ENCODE results near the gene SLC39A9. TPM values are rescaled to one million over a fixed set of nuclear protein-coding genes. Genes with fewer than 3 reads are reported as not detected.

The SLC39A9 gene
- total RNA-seq, 1 experiment from 2014 or later, result 80.2 TPM

GRCh38 chr14:69351385-69351784 lies 47.1 kb upstream of the SLC39A9 start:
- POLR2A ChIA-PET, result no interaction called here
- Histone ChIP-seq H3K27me3 (ENCODE audit: insufficient read depth, low read length) (no peaks in the 10 kb centered on the region), H2AFZ (ENCODE audit: low read depth, low read length, poor library complexity, severe bottlenecking) (no peak overlapping the region), H3K4me2 (ENCODE audit: low read length) (no peak overlapping the region), H3K79me2 (ENCODE audit: insufficient read depth, low read length) (no peaks in the 10 kb centered on the region), H4K20me1 (ENCODE audit: insufficient read depth) (no peaks in the 10 kb centered on the region), H3K27ac (ENCODE audit: low read depth, low read length) (no peak overlapping the region), H3K9me3 (ENCODE audit: control insufficient read depth in 1 of 2, insufficient read depth in 1 of 2, low read depth in 1 of 2, low read length in 2 of 2) (no peaks in the 10 kb centered on the region), H3K9ac (ENCODE audit: low read length) (no peak overlapping the region), H3K36me3 (ENCODE audit: control insufficient read depth in 1 of 2, insufficient read depth in 2 of 2, low read length in 2 of 2) (no peaks in the 10 kb centered on the region), H3K9me2 (ENCODE audit: insufficient read depth) (no peaks in the 10 kb centered on the region), H3K4me1 (ENCODE audit: control insufficient read depth in 1 of 2, insufficient read depth in 2 of 2, low read length in 2 of 2) (no peaks in the 10 kb centered on the region), H3K4me3 (replicated peaks in 1 of 2; ENCODE audit: low read depth in 1 of 2, low read length in 2 of 2) (no peak overlapping the region)
- intact Hi-C loops (cut with micrococcal nuclease), result no loop called here
- RAD21 ChIA-PET (ENCODE audit: low non-redundant PET in 1 of 2, low total read pairs in 2 of 2, uncharacterized antibody in 2 of 2, unreplicated experiment in 2 of 2), result no interaction called here
- ATAC-seq (no peak), DNase-seq (ENCODE audit: low read depth, low spot score) (no peak)
- no peak for TF ChIP-seq REST (IDR thresholded peaks at IDR 0.05; ENCODE audit: low read depth)
- no peak for TF ChIP-seq YY1 (IDR thresholded peaks at IDR 0.05; ENCODE audit: extremely low read depth, insufficient replicate concordance, low read depth, low read length)
- TF ChIP-seq TCF7L2 (IDR thresholded peaks at IDR 0.05; ENCODE audit: borderline replicate concordance, extremely low read depth, insufficient read depth, insufficient read length), result no peak
- TF ChIP-seq ZFX (IDR thresholded peaks at IDR 0.05), result no peak
- TF ChIP-seq POLR2A (IDR thresholded peaks at IDR 0.05; ENCODE audit: borderline replicate concordance, extremely low read depth, insufficient read depth, insufficient read length), result no peak
- no peak for TF ChIP-seq EGR1 (IDR thresholded peaks at IDR 0.05; ENCODE audit: low read depth)
- TF ChIP-seq, protein P1, sequence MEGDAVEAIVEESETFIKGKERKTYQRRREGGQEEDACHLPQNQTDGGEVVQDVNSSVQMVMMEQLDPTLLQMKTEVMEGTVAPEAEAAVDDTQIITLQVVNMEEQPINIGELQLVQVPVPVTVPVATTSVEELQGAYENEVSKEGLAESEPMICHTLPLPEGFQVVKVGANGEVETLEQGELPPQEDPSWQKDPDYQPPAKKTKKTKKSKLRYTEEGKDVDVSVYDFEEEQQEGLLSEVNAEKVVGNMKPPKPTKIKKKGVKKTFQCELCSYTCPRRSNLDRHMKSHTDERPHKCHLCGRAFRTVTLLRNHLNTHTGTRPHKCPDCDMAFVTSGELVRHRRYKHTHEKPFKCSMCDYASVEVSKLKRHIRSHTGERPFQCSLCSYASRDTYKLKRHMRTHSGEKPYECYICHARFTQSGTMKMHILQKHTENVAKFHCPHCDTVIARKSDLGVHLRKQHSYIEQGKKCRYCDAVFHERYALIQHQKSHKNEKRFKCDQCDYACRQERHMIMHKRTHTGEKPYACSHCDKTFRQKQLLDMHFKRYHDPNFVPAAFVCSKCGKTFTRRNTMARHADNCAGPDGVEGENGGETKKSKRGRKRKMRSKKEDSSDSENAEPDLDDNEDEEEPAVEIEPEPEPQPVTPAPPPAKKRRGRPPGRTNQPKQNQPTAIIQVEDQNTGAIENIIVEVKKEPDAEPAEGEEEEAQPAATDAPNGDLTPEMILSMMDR (IDR thresholded peaks at IDR 0.05 in 2 of 3, conservative IDR thresholded peaks at IDR 0.05 in 1 of 3; ENCODE audit: borderline replicate concordance in 1 of 3, insufficient read depth in 1 of 3, low read depth in 2 of 3, low read length in 2 of 3), result no peak
- TF ChIP-seq SRF (IDR thresholded peaks at IDR 0.05; ENCODE audit: low read depth), result no peak
- TF ChIP-seq MAX (IDR thresholded peaks at IDR 0.05), result no peak
- TF ChIP-seq, protein P2, sequence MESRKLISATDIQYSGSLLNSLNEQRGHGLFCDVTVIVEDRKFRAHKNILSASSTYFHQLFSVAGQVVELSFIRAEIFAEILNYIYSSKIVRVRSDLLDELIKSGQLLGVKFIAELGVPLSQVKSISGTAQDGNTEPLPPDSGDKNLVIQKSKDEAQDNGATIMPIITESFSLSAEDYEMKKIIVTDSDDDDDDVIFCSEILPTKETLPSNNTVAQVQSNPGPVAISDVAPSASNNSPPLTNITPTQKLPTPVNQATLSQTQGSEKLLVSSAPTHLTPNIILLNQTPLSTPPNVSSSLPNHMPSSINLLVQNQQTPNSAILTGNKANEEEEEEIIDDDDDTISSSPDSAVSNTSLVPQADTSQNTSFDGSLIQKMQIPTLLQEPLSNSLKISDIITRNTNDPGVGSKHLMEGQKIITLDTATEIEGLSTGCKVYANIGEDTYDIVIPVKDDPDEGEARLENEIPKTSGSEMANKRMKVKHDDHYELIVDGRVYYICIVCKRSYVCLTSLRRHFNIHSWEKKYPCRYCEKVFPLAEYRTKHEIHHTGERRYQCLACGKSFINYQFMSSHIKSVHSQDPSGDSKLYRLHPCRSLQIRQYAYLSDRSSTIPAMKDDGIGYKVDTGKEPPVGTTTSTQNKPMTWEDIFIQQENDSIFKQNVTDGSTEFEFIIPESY (IDR thresholded peaks at IDR 0.05; ENCODE audit: extremely low read depth, insufficient replicate concordance, low read length), result no peak
- no peak for TF ChIP-seq SIN3A (IDR thresholded peaks at IDR 0.05; ENCODE audit: low read depth)
- TF ChIP-seq RAD21 (IDR thresholded peaks at IDR 0.05; ENCODE audit: low read depth), result no peak
- BruUV-seq (replicated peaks), result no TSS peak
- CTCF ChIA-PET, result no interaction called here
